Aorta (tissue), 5 donors: ENCODE data around the gene LDLRAD4. TPM values are rescaled to one million over a fixed set of nuclear protein-coding genes. Genes with fewer than 3 reads are reported as not detected.

ENCODE experiments used
- ATAC-seq: fragments of 200-7000 bp; cut with Tn5 transposase; one replicate; pipeline ENCODE4 v1.9.1; 2022; ENCODE audit warnings: moderate library complexity; ENCODE audit not compliant: low FRiP score
- DNase-seq, 2 donors: peaks; one replicate each; pipeline ENCODE4 v3.0.0-alpha.2; 2020
- H3K27ac ChIP-seq, 2 donors: one replicate each; pipeline ENCODE4 v1.5.1; 2013; ENCODE audit warnings: low read length in 2 of 2, mild to moderate bottlenecking in 2 of 2, moderate library complexity in 2 of 2, control low read depth in 1 of 2, inconsistent platforms in 1 of 2, low read depth in 1 of 2
- H3K27me3 ChIP-seq, 2 donors: one replicate each; pipeline ENCODE4 v1.6.1; 2013; ENCODE audit warnings: control low read depth in 1 of 2, low read length in 1 of 2, mild to moderate bottlenecking in 1 of 2, moderate library complexity in 1 of 2; ENCODE audit not compliant: insufficient read depth in 2 of 2, control insufficient read depth in 1 of 2
- H3K36me3 ChIP-seq, 2 donors: one replicate each; pipeline ENCODE4 v1.6.1; 2013; ENCODE audit warnings: control low read depth in 1 of 2, low read length in 1 of 2, mild to moderate bottlenecking in 1 of 2; ENCODE audit not compliant: insufficient read depth in 2 of 2, control insufficient read depth in 1 of 2
- H3K4me1 ChIP-seq, 2 donors: one replicate each; pipeline ENCODE4 v1.6.1; 2013; ENCODE audit warnings: low read length in 2 of 2, control low read depth in 1 of 2, mild to moderate bottlenecking in 1 of 2, moderate library complexity in 1 of 2; ENCODE audit not compliant: insufficient read depth in 2 of 2, control insufficient read depth in 1 of 2
- H3K4me3 ChIP-seq, 2 donors: one replicate each; pipeline ENCODE4 v1.5.1; 2013; ENCODE audit warnings: low read length in 2 of 2, control low read depth in 1 of 2, mild to moderate bottlenecking in 1 of 2
- H3K9me3 ChIP-seq: one replicate; pipeline ENCODE4 v1.6.1; 2013; ENCODE audit warnings: mild to moderate bottlenecking, low read length; ENCODE audit not compliant: control insufficient read depth
- WGBS, 2 donors: extraction: QIAGEN DNeasy Blood & Tissue Kit; methylation state at CpG; one replicate each; pipeline ENCODE4 v1.1.7; 2013; 5-methylcytosine and 5-hydroxymethylcytosine counted together
- intact Hi-C, 2 donors: fragments of 100-400 bp; cut with DNase I; formaldehyde crosslinking; loops; one replicate each; pipeline versions ENCODE4 v1.14.2 to v1.15.0; 2022
- polyA plus RNA-seq, 2 donors: library from polyadenylated mRNA; stranded (reverse); fragments of 200-250 nt; gene quantifications; one replicate each; pipeline ENCODE4 v1.2.3, GENCODE V29; 2013
- total RNA-seq, 2 donors: library from RNA; stranded (reverse); fragmentation: NEBNext Ultra II Directional; extraction: Animal tissue kit (Norgen Biotek cat#: 25700); gene quantifications; one replicate each; pipeline ENCODE4 v1.2.1, GENCODE V29; 2021
- donor health status: healthy with polysubstance abuse.
- donor health status: Bipolar disorder and iron deficiency.
- donor health status: DM: no; HTN: no; CAD: no.
- donor health status: DM: no; HTN: no; CAD: no.
- donor health status: DM: yes; HTN: yes; CAD: no.

The LDLRAD4 gene
- total and polyA plus RNA-seq, 4 donors, result 7.0 to 112 (median 36.9) TPM

- Histone ChIP-seq H3K27me3 (no peaks in the 10 kb centered on the region), H3K36me3 (no peaks in the 10 kb centered on the region), H3K4me1 (peaks cover 0 to 9% of the 10 kb centered on the region in 2 donors), H3K4me3 (no peak overlapping the region), H3K27ac (peak overlapping the region in 1 of 2 donors; percentile 0), H3K9me3 (no peaks in the 10 kb centered on the region)
- ATAC-seq, result no peak
- WGBS, 2 donors, result 66% methylated on average over 18 of the region's 18 CpGs
- DNase-seq, result no peak
- intact Hi-C loops, result loop anchor here (2.0 to 10.0 kb wide), 8 partner anchors 42 to 163 kb away; partner anchors contain the start of gene LDLRAD4 (in 1 of the 2)
Observed at GRCh38 chr18:13379930-13380690, 161.6 kb downstream of the LDLRAD4 start.

DNA sequence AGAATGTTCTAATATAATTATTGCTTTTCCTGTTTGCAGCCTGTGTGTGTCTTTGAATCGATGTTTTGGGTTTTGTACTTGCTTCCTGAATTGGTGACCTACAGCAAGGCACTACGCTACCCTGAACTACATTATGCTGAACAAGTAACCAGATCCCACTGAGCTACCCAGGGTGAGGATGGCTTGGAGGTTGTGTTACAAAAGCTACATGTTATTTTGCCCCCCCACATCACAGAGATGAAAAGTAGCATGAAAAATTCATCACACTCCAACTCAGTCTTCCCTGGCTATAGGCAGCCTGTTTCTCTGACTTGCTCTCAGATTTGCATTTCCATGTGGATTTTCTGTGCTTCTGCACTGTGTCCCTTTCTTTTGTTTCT is 162.1 kb downstream of the LDLRAD4 start:
- intact Hi-C loops, result loop anchor here (2.0 to 10.0 kb wide), 6 partner anchors 42 to 164 kb away; partner anchors contain the start of gene LDLRAD4 (in 1 of the 2)
- DNase-seq (no peak), ATAC-seq (no peak)
- H3K27me3 ChIP-seq, result no peaks in the 10 kb centered on the region
- 84 to 85% methylated on average over 2 of the region's 2 CpGs for WGBS, 2 donors
- H3K9me3 ChIP-seq, result no peaks in the 10 kb centered on the region
- H3K4me1 ChIP-seq, result peaks cover 0 to 9% of the 10 kb centered on the region in 2 donors
- H3K36me3 ChIP-seq, result no peaks in the 10 kb centered on the region
- no peak overlapping the region for H3K27ac ChIP-seq
- no peak overlapping the region for H3K4me3 ChIP-seq

DNA sequence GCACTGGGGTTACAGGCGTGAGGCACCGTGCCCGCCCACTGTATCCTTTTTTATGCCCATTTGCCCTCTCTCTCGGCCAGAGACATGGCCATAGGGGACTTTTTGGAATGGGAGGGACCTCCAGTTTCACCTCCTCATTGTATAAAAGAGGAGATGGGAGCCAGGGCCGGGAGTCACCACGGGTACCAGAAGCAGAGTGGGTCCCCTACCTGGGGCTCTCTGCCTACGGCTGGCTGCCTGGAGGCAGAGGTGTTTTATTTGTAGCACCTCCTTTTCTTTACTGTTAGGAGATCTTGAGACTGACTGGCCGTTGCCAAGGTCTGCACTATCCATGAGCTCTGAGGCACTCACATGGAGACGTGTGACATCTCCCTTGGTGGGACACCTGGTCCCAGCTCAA is 162.8 kb downstream of the LDLRAD4 start:
- Histone ChIP-seq H3K4me1 (peaks cover 0 to 9% of the 10 kb centered on the region in 2 donors), H3K4me3 (no peak overlapping the region), H3K9me3 (no peaks in the 10 kb centered on the region), H3K27ac (peak overlapping the region; percentile 64 to 78), H3K27me3 (no peaks in the 10 kb centered on the region), H3K36me3 (no peaks in the 10 kb centered on the region)
- intact Hi-C loops, result loop anchor here (2.0 to 10.0 kb wide), 6 partner anchors 41 to 165 kb away; partner anchors contain the start of gene LDLRAD4 (in 1 of the 2)
- ATAC-seq, result peak; percentile 1
- WGBS, 2 donors, result 68 to 71% methylated on average over 9 of the region's 9 CpGs
- DNase-seq, result no peak

- Histone ChIP-seq H3K4me3 (no peak overlapping the region), H3K27me3 (no peaks in the 10 kb centered on the region), H3K36me3 (no peaks in the 10 kb centered on the region), H3K9me3 (no peaks in the 10 kb centered on the region), H3K27ac (peak overlapping the region; percentile 78 to 86), H3K4me1 (peaks cover 0 to 9% of the 10 kb centered on the region in 2 donors)
- DNase-seq (peak; percentile 91), ATAC-seq (peak; percentile 93)
- 0 to 1% methylated on average over 14 of the region's 14 CpGs for WGBS, 2 donors
- intact Hi-C loops, result loop anchor here (2.0 to 10.0 kb wide), 6 partner anchors 40 to 165 kb away; partner anchors contain the start of gene LDLRAD4 (in 1 of the 2)
Observed at GRCh38 chr18:13381944-13382365, 163.4 kb downstream of the LDLRAD4 start.

GRCh38 chr18:13382366-13382953 is 163.9 kb downstream of the LDLRAD4 start:
- Histone ChIP-seq H3K27ac (peak overlapping the region; percentile 93 to 98), H3K27me3 (no peaks in the 10 kb centered on the region), H3K9me3 (no peaks in the 10 kb centered on the region), H3K4me3 (no peak overlapping the region), H3K4me1 (peaks cover 0 to 9% of the 10 kb centered on the region in 2 donors), H3K36me3 (no peaks in the 10 kb centered on the region)
- ATAC-seq, result peak; percentile 86
- peak in 1 of 2 donors; percentile 89 for DNase-seq
- 43 to 44% methylated on average over 9 of the region's 9 CpGs for WGBS, 2 donors
- intact Hi-C loops, result loop anchor here (5.0 to 10.0 kb wide), 4 partner anchors 40 to 152 kb away; no protein-coding TSS in a partner anchor

DNA sequence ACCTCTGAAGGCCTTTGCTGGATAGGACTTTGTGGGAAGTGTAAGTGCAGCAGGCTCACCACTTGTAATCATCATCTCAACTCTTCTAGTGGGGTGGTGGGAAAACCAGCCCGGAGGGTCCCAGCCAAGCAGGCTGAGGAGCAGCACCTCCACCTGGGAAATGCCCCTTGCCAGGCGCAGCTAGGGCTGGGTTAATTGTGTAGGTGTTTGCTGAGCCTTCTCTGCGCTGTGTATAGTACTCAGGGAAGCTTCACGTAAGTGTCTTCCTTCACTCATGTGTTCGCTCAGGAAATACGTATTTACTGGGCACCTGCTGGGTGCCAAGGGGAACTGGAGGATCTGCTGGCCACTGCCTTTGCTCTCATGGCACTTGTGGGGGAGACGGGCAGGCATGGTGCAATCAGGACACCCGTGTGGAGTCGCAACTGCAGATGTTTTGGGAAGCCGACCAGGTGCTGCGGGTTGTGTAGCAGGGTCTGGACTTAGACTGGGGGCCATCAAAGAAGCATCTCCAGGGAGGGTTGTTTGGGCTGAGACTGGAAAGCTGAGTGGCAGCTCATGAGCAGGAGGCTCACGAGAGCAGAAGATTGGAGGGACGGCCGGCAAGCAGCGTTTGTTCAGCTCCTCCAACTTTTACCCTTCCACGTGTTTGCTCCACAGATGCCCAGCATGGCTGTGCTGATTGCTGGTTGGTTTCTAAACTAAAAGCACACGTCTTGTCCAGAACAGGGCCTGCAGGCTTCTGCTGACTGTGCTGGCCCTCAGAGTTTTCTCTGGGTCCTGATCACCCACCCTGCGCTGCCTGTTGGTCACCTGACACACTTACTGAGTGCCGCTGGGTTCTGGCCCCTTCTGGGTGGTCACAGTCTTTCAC is 164.6 kb downstream of the LDLRAD4 start:
- ATAC-seq (no peak), DNase-seq (no peak)
- Histone ChIP-seq H3K4me3 (no peak overlapping the region), H3K27me3 (no peaks in the 10 kb centered on the region), H3K27ac (peak overlapping the region; percentile 93 to 98), H3K36me3 (no peaks in the 10 kb centered on the region), H3K4me1 (peaks cover 0 to 9% of the 10 kb centered on the region in 2 donors), H3K9me3 (no peaks in the 10 kb centered on the region)
- WGBS, 2 donors, result 59 to 60% methylated on average over 19 of the region's 19 CpGs
- intact Hi-C loops, result loop anchor here (5.0 to 10.0 kb wide), 4 partner anchors 39 to 152 kb away; no protein-coding TSS in a partner anchor

DNA sequence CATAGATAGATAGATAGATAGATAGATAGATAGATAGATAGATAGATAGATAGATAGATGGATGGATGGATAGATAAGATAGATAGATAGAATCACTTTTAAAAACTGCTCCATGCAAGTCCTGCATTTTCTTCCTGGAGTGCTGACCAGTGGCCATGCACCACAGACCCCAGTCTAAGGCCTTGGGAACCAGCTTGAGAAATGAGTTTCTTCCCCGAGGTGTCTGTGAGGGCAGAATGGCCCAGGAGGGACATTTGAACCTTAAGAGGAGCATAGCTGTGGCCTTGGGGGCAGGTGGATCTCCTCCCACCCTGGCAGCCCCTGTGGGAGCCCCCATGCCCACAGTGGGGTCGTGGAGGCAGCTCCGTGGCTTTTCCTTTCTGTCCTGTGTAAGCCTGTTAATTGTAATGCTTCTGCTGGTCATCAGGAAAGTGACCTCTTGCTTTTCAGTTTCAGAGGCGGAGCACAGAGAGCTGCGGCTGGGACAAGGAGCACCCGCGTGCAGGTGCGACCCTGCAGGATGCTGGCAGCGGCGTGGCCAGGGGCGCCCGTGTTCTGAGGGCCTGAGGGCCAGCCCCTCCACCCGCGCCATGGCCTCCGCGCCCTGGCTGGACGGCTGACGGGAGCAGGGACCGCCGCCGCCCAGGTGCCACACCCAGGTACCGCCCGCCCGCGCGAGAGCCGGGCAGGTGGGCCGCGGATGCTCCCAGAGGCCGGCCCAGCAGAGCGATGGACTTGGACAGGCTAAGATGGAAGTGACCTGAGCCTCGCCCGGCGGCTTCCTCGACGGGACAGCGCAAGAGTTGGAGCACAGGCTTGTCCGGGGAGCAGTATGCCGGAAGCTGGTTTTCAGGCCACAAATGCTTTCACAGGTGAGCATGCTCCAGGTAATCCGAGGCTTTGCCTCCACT is 168.6 kb downstream of the LDLRAD4 start:
- DNase-seq, result peak in 1 of 2 donors; percentile 76

More for the DNA sequence above, 168.6 kb downstream of the LDLRAD4 start:
- no peaks in the 10 kb centered on the region for H3K36me3 ChIP-seq
- intact Hi-C loops, result loop anchor here in 1 of 2 donors (10.0 kb wide), 1 partner anchor 148 kb away; no protein-coding TSS in a partner anchor
- peaks cover 2 to 5% of the 10 kb centered on the region in 2 donors for H3K4me1 ChIP-seq
- H3K27me3 ChIP-seq, result no peaks in the 10 kb centered on the region
- H3K27ac ChIP-seq, result no peak overlapping the region
- H3K4me3 ChIP-seq, result no peak overlapping the region
- ATAC-seq, result no peak
- H3K9me3 ChIP-seq, result no peaks in the 10 kb centered on the region
- WGBS, 2 donors, result 95 to 96% methylated on average over 40 of the region's 40 CpGs
